IMR-90 (cell line): ENCODE data around the gene ABCD1. TPM values are rescaled to one million over a fixed set of nuclear protein-coding genes. Genes with fewer than 3 reads are reported as not detected.
A peak's percentile ranks its signal among the peaks of the same experiment; 100 is the strongest.
"Not testable (repeated sequence)": the region's sequence is repeated elsewhere in the genome, so short reads cannot be mapped to it uniquely, and the experiment has no call there.

Experiments used
- ATAC-seq: fragments of 200-7000 bp; cut with Tn5 transposase; 2 replicates; pipeline ENCODE4 v1.9.1; 2020; ENCODE audit warnings: low read depth, mild to moderate bottlenecking, moderate library complexity
- BruUV-seq: library from RNA; stranded (reverse); fragments of 400-500 nt; replicated peaks from 2 replicates; lab custom pipeline; 2021; lab: Mats Ljungman, UMichigan
- CTCF ChIA-PET: fragments of 300-600 bp; formaldehyde crosslinking; extraction: SDS; loops from one replicate; lab custom pipeline; 2021; ENCODE audit warnings: antibody characterized with exemption; lab: Yijun Ruan, JAX
- POLR2A ChIA-PET: fragments of 300-600 bp; sonication (Branson Sonifier 250); formaldehyde crosslinking; loops from one replicate; lab custom pipeline; 2022; ENCODE audit warnings: antibody characterized with exemption; ENCODE audit not compliant: unreplicated experiment; lab: Charles Lee
- DNase-seq: peaks from one replicate; pipeline ENCODE4 v3.0.0; 2013
- H2AFZ ChIP-seq: replicated peaks from 2 replicates; pipeline ENCODE3; 2013; ENCODE audit warnings: low read length, mild to moderate bottlenecking; ENCODE audit not compliant: poor library complexity
- H2AK5ac ChIP-seq: 2 replicates; pipeline ENCODE4 v1.6.1; 2013; ENCODE audit warnings: low read depth, low read length, inconsistent platforms
- H2AK9ac ChIP-seq: replicated peaks from 2 replicates; pipeline ENCODE3; 2013; ENCODE audit warnings: mild to moderate bottlenecking, low read depth, low read length, moderate library complexity; ENCODE audit not compliant: poor library complexity
- H2BK120ac ChIP-seq: 2 replicates; pipeline ENCODE4 v1.6.1; 2013; ENCODE audit warnings: low read depth, low read length, inconsistent platforms
- H2BK15ac ChIP-seq: 3 replicates; pipeline ENCODE4 v1.6.1; 2013; ENCODE audit warnings: low read depth, low read length, inconsistent platforms
- H2BK20ac ChIP-seq: 2 replicates; pipeline ENCODE4 v1.6.1; 2013; ENCODE audit warnings: low read depth, mild to moderate bottlenecking, inconsistent platforms, low read length, moderate library complexity
- H2BK5ac ChIP-seq: 2 replicates; pipeline ENCODE4 v1.6.1; 2013; ENCODE audit warnings: mild to moderate bottlenecking, low read depth, low read length, inconsistent platforms; ENCODE audit not compliant: poor library complexity, severe bottlenecking
- H3K14ac ChIP-seq: replicated peaks from 2 replicates; pipeline ENCODE4 v1.6.1; 2013; ENCODE audit warnings: low read depth, low read length, inconsistent platforms
- H3K18ac ChIP-seq: 2 replicates; pipeline ENCODE4 v1.6.1; 2013; ENCODE audit warnings: low read depth, low read length, control low read depth
- H3K23ac ChIP-seq: 2 replicates; pipeline ENCODE4 v1.6.1; 2013; ENCODE audit warnings: low read depth, low read length, inconsistent platforms
- H3K27ac ChIP-seq: 2 replicates; pipeline ENCODE4 v1.5.1; 2013; ENCODE audit warnings: mild to moderate bottlenecking, control low read depth, low read length; ENCODE audit not compliant: insufficient read depth
- H3K27me3 ChIP-seq: 2 replicates; pipeline ENCODE4 v1.6.1; 2013; ENCODE audit warnings: low read length; ENCODE audit not compliant: control insufficient read depth, insufficient read depth
- H3K36me3 ChIP-seq: 2 replicates; pipeline ENCODE4 v1.6.1; 2013; ENCODE audit warnings: low read length, mixed read lengths; ENCODE audit not compliant: control insufficient read depth, insufficient read depth
- H3K4ac ChIP-seq: 2 replicates; pipeline ENCODE4 v1.6.1; 2013; ENCODE audit warnings: low read depth, low read length, inconsistent platforms
- H3K4me1 ChIP-seq: 2 replicates; pipeline ENCODE4 v1.6.1; 2013; ENCODE audit warnings: low read length, mixed read lengths; ENCODE audit not compliant: control insufficient read depth, insufficient read depth
- H3K4me2 ChIP-seq: 2 replicates; pipeline ENCODE4 v1.6.1; 2013; ENCODE audit warnings: low read depth, mild to moderate bottlenecking, control low read depth, low read length, moderate library complexity
- H3K4me3 ChIP-seq: 2 replicates; pipeline ENCODE4 v1.5.1; 2013; ENCODE audit warnings: low read depth, mild to moderate bottlenecking, control low read depth, low read length, moderate library complexity; ENCODE audit not compliant: insufficient read depth
- H3K56ac ChIP-seq: 2 replicates; pipeline ENCODE4 v1.6.1; 2013; ENCODE audit warnings: low read length, inconsistent platforms; ENCODE audit not compliant: insufficient read depth; ENCODE audit errors: extremely low read depth
- H3K79me1 ChIP-seq, 2 experiments: 2 replicates each; pipeline ENCODE4 v1.6.1; 2013; ENCODE audit warnings: low read length in 2 of 2, inconsistent platforms in 1 of 2, low read depth in 1 of 2
- H3K9ac ChIP-seq: 2 replicates; pipeline ENCODE4 v1.6.1; 2013; ENCODE audit warnings: low read depth, low read length, control low read depth
- H3K9me1 ChIP-seq: 2 replicates; pipeline ENCODE4 v1.6.1; 2013; ENCODE audit warnings: low read length, inconsistent platforms; ENCODE audit not compliant: insufficient read depth
- H3K9me3 ChIP-seq: 2 replicates; pipeline ENCODE4 v1.6.1; 2013; ENCODE audit warnings: low read length; ENCODE audit not compliant: control insufficient read depth, insufficient read depth
- H4K20me1 ChIP-seq: 2 replicates; pipeline ENCODE4 v1.6.1; 2013; ENCODE audit warnings: low read length, inconsistent platforms; ENCODE audit not compliant: insufficient read depth
- H4K5ac ChIP-seq: 2 replicates; pipeline ENCODE4 v1.6.1; 2013; ENCODE audit warnings: mild to moderate bottlenecking, low read depth, low read length, control low read depth
- H4K8ac ChIP-seq, 2 experiments: 2 replicates each; pipeline ENCODE4 v1.6.1; 2013; ENCODE audit warnings: low read depth in 2 of 2, low read length in 2 of 2, control low read depth in 1 of 2, inconsistent platforms in 1 of 2
- H4K91ac ChIP-seq: 2 replicates; pipeline ENCODE4 v1.6.1; 2013; ENCODE audit warnings: low read depth, low read length, inconsistent platforms; ENCODE audit not compliant: insufficient read depth
- ELK1 ChIP-seq: fragments of 150-350 bp; IDR thresholded peaks from 2 replicates; pipeline ENCODE4 v1.6.1; 2016; ENCODE audit warnings: low read depth, mild to moderate bottlenecking, low read length, moderate library complexity, borderline replicate concordance
- MAFK ChIP-seq: IDR thresholded peaks from 2 replicates; pipeline ENCODE4 v1.6.1; 2012; ENCODE audit warnings: low read depth, low read length, improper control_type of control experiment
- MXI1 ChIP-seq: IDR thresholded peaks from 2 replicates; pipeline ENCODE4 v1.6.1; 2012; ENCODE audit warnings: low read depth, mild to moderate bottlenecking, low read length, moderate library complexity, borderline replicate concordance
- RCOR1 ChIP-seq: IDR thresholded peaks from 2 replicates; pipeline ENCODE4 v1.6.1; 2012; ENCODE audit warnings: mild to moderate bottlenecking, low read length, improper control_type of control experiment; ENCODE audit not compliant: insufficient replicate concordance
- SMC3 ChIP-seq: fragments of 150-350 bp; IDR thresholded peaks from 2 replicates; pipeline ENCODE4 v1.6.1; 2016; ENCODE audit warnings: low read depth, mild to moderate bottlenecking, antibody characterized with exemption, low read length, moderate library complexity
- WGBS, 2 experiments: methylation state at CpG; one replicate each; pipeline versions ENCODE4 v1.1.5 to v1.1.7; 2013; ENCODE audit warnings: missing lambda C conversion rate in 2 of 2; ENCODE audit not compliant: insufficient read length in 1 of 2; ENCODE audit errors: extremely low coverage in 2 of 2; 5-methylcytosine and 5-hydroxymethylcytosine counted together
- dilution Hi-C: fragments of 300-500 bp; cut with HindIII; formaldehyde crosslinking; loops from one replicate; pipeline ENCODE4 v1.14.3; 2018; ENCODE audit warnings: low sequenced_read_pairs; ENCODE audit not compliant: unreplicated experiment
- in situ Hi-C: fragments of 300-500 bp; cut with MboI; formaldehyde crosslinking; loops from 3 replicates; pipeline ENCODE4 v1.14.3; 2019; ENCODE audit warnings: low sequenced_read_pairs, inconsistent platforms, mixed read lengths
- intact Hi-C: fragments of 100-400 bp; cut with micrococcal nuclease; formaldehyde crosslinking; loops from 2 replicates; pipeline ENCODE4 v1.10.0; 2022
- polyA plus RNA-seq, 3 experiments: library from polyadenylated mRNA; depleted of rRNA; stranded (reverse); fragments of >200 nt; gene quantifications; 2 replicates each; pipeline ENCODE4 v1.2.3, GENCODE V29; 2012; ENCODE audit warnings: low replicate concordance in 1 of 3
- total RNA-seq: library from RNA; depleted of rRNA; stranded (reverse); fragments of >200 nt; gene quantifications from 2 replicates; pipeline ENCODE4 v1.2.3, GENCODE V29; 2012

The ABCD1 gene
- total and polyA plus RNA-seq, 2 of the 4 experiments (the other 2 are of a cell fraction), result 4.3 to 7.0 TPM

DNA sequence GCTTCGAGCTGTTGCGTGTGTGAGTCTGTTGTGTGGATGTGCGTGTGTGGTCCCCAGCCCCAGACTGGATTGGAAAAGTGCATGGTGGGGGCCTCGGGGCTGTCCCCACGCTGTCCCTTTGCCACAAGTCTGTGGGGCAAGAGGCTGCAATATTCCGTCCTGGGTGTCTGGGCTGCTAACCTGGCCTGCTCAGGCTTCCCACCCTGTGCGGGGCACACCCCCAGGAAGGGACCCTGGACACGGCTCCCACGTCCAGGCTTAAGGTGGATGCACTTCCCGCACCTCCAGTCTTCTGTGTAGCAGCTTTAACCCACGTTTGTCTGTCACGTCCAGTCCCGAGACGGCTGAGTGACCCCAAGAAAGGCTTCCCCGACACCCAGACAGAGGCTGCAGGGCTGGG, 28.6 kb upstream of the ABCD1 start:
- H4K91ac ChIP-seq, result no peak overlapping the region
- H4K5ac ChIP-seq, result no peak overlapping the region
- in situ Hi-C loops, result no loop called here
- no peak overlapping the region for H3K9ac ChIP-seq
- no peaks in the 10 kb centered on the region for H3K4me1 ChIP-seq
- 77% methylated on average over 5 of the region's 15 CpGs; no CpG with 5 or more reads in 1 of the 2 experiments for WGBS, 2 experiments
- no peaks in the 10 kb centered on the region for H4K20me1 ChIP-seq
- H3K9me1 ChIP-seq, result no peaks in the 10 kb centered on the region
- H3K14ac ChIP-seq, result no peak overlapping the region
- H3K4me3 ChIP-seq, result no peak overlapping the region
- CTCF ChIA-PET, result no interaction called here
- POLR2A ChIA-PET, result no interaction called here
- TSS peak; percentile 68 for BruUV-seq
- no peak overlapping the region for H3K56ac ChIP-seq
- no peak overlapping the region for H2BK15ac ChIP-seq
- H3K4me2 ChIP-seq, result no peak overlapping the region
- peaks cover 6% of the 10 kb centered on the region; the same call in 1 of the 2 replicates for H3K36me3 ChIP-seq
- H3K27ac ChIP-seq, result no peak overlapping the region
- intact Hi-C loops, result no loop called here
- H2BK20ac ChIP-seq, result no peak overlapping the region
- no peak overlapping the region for H2AK5ac ChIP-seq
- dilution Hi-C loops, result no loop called here
- H4K8ac ChIP-seq, result no peak overlapping the region
- no peak overlapping the region for H3K23ac ChIP-seq
- no peak overlapping the region for H2AFZ ChIP-seq
- no peak overlapping the region for H3K18ac ChIP-seq
- no peaks in the 10 kb centered on the region for H3K27me3 ChIP-seq
- no peaks in the 10 kb centered on the region for H3K9me3 ChIP-seq
- H3K79me1 ChIP-seq, result no peaks in the 10 kb centered on the region
- DNase-seq (no peak), ATAC-seq (no peak)
- no peak overlapping the region for H2AK9ac ChIP-seq
- TF ChIP-seq ELK1 (no peak), MAFK (no peak), RCOR1 (no peak), SMC3 (no peak), MXI1 (no peak)
- H2BK120ac ChIP-seq, result no peak overlapping the region
- no peak overlapping the region for H3K4ac ChIP-seq
- no peak overlapping the region for H2BK5ac ChIP-seq

DNA sequence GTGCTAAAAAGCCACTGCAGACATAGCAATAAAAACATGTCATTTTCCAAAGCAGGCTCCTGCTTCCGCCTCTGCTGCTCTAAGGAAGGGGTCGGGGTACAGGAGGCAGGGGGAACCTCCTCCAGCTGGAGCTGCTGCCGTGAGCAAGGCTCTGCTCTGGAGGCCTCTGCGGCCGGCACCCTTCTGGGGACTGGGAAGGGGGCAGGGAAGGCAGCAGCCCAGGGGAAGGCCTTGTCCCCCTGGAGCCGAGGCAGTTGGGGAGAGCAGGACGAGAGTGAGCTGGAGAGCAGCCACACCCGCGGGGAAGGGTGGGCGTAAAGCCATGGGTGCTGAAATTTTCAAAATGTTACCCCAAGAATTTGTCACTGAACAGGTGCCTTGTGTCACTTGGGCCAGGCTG, 28.1 kb upstream of the ABCD1 start:
- H4K5ac ChIP-seq, BruUV-seq, in situ Hi-C loops, H4K8ac ChIP-seq, H3K27ac ChIP-seq, H3K18ac ChIP-seq, dilution Hi-C loops, H3K4me3 ChIP-seq, H3K14ac ChIP-seq, H2BK120ac ChIP-seq, DNase-seq, H3K9ac ChIP-seq, H2BK5ac ChIP-seq, H2AK5ac ChIP-seq, H3K9me3 ChIP-seq, H3K9me1 ChIP-seq, H3K4ac ChIP-seq, H3K56ac ChIP-seq, H2BK20ac ChIP-seq, H3K23ac ChIP-seq, H3K4me2 ChIP-seq, H2AFZ ChIP-seq, H3K27me3 ChIP-seq, H3K36me3 ChIP-seq, H2AK9ac ChIP-seq, H4K20me1 ChIP-seq, CTCF ChIA-PET, H3K4me1 ChIP-seq, H3K79me1 ChIP-seq, H2BK15ac ChIP-seq, intact Hi-C loops, H4K91ac ChIP-seq, POLR2A ChIA-PET, ATAC-seq: not testable (repeated sequence)
- 93% methylated on average over 4 of the region's 10 CpGs; no CpG with 5 or more reads in 1 of the 2 experiments for WGBS, 2 experiments
